ENCODE data around the gene KCNQ1.

DNA sequence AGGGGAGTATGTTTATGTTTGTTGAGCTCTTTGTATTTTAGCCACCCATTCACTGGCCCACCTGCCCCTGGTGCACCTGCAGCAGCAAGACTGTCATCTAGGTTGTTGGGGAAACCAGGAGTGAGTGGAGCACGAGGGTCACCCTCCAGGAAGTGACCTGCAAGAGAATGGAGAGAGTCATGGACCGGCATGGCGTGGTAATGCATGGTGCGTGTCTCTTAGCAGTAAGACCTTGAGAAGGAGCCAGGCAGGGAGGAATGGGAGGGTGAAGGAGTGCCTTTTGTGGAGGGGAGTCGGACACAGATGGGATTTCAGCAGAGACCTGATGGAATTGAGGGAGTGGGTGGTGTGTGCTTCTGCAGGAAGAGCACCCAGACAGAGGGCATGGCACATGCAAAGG lies 37.9 kb downstream of the KCNQ1 start:
- TF ChIP-seq CTCF (conservative IDR thresholded peaks at IDR 0.05; ENCODE audit: low read depth in 2 of 2) (no peak), EZH2 (IDR thresholded peaks at IDR 0.05; ENCODE audit: low read depth, unreplicated experiment) (no peak), ZNF114 (CRISPR knock-in tag; IDR thresholded peaks at IDR 0.05) (no peak), EZH2phosphoT487 (IDR thresholded peaks at IDR 0.05; ENCODE audit: unreplicated experiment) (no peak), CREB1 (CRISPR knock-in tag; IDR thresholded peaks at IDR 0.05; ENCODE audit: low read depth) (no peak), POLR2AphosphoS5 (IDR thresholded peaks at IDR 0.05; ENCODE audit: low read depth) (no peak)
- TF ChIP-seq, protein P1, sequence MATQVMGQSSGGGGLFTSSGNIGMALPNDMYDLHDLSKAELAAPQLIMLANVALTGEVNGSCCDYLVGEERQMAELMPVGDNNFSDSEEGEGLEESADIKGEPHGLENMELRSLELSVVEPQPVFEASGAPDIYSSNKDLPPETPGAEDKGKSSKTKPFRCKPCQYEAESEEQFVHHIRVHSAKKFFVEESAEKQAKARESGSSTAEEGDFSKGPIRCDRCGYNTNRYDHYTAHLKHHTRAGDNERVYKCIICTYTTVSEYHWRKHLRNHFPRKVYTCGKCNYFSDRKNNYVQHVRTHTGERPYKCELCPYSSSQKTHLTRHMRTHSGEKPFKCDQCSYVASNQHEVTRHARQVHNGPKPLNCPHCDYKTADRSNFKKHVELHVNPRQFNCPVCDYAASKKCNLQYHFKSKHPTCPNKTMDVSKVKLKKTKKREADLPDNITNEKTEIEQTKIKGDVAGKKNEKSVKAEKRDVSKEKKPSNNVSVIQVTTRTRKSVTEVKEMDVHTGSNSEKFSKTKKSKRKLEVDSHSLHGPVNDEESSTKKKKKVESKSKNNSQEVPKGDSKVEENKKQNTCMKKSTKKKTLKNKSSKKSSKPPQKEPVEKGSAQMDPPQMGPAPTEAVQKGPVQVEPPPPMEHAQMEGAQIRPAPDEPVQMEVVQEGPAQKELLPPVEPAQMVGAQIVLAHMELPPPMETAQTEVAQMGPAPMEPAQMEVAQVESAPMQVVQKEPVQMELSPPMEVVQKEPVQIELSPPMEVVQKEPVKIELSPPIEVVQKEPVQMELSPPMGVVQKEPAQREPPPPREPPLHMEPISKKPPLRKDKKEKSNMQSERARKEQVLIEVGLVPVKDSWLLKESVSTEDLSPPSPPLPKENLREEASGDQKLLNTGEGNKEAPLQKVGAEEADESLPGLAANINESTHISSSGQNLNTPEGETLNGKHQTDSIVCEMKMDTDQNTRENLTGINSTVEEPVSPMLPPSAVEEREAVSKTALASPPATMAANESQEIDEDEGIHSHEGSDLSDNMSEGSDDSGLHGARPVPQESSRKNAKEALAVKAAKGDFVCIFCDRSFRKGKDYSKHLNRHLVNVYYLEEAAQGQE (IDR thresholded peaks at IDR 0.05; ENCODE audit: unreplicated experiment) = no peak

Measured in GM23338 (cell line).